ENCODE measurements around the gene CHSY1. TPM values are rescaled to one million over a fixed set of nuclear protein-coding genes. Genes with fewer than 3 reads are reported as not detected.

Gene CHSY1
- total and polyA plus RNA-seq, 7 experiments from 2014 or later: 0.78 to 47.0 (median 8.9) TPM

GRCh38 chr15:101168463-101168824 lies 83.4 kb downstream of the CHSY1 start:
- Mint-ChIP-seq H3K27ac (peak overlapping the region in 7 of 9 donors; percentile 5 to 96 (median 49)), H3K27me3 (no peaks in the 10 kb centered on the region), H3K4me1 (peaks cover 12 to 52% (median 20%) of the 10 kb centered on the region in 7 donors), H3K4me3 (peak overlapping the region in 8 of 10 donors; percentile 42 to 78 (median 58)), H3K36me3 (peaks cover 13 to 38% (median 22%) of the 10 kb centered on the region in 5 donors), H3K9me3 (peaks cover 0 to 40% (median 31%) of the 10 kb centered on the region in 11 donors)
- ChIA-PET CTCF (no interaction called here), POLR2A (no interaction called here)
- no peaks in the 10 kb centered on the region for H3K36me3 ChIP-seq (ENCODE audit: control insufficient read depth in 2 of 3, insufficient read depth in 3 of 3, low read length in 3 of 3)
- no peak overlapping the region for H3K4me3 ChIP-seq (ENCODE audit: low read length)
- intact Hi-C loops (cut with micrococcal nuclease): loop anchor here in 1 of 2 donors (5.0 kb wide), 2 partner anchors 39 to 41 kb away; no protein-coding TSS in a partner anchor
- ATAC-seq (no peak), DNase-seq (no peak)
- H3K27ac ChIP-seq (ENCODE audit: low read depth, low read length): no peak overlapping the region
- no peaks in the 10 kb centered on the region for H3K27me3 ChIP-seq (ENCODE audit: control insufficient read depth in 2 of 2, insufficient read depth in 2 of 2, low read length in 2 of 2)
- peaks cover 0 to 14% of the 10 kb centered on the region in 2 donors for H3K4me1 ChIP-seq (ENCODE audit: control insufficient read depth in 2 of 2, insufficient read depth in 2 of 2, low read length in 2 of 2)
- peaks cover 0 to 14% (median 0%) of the 10 kb centered on the region in 3 experiments for H3K9me3 ChIP-seq (ENCODE audit: control insufficient read depth in 2 of 3, low read length in 3 of 3)

DNA sequence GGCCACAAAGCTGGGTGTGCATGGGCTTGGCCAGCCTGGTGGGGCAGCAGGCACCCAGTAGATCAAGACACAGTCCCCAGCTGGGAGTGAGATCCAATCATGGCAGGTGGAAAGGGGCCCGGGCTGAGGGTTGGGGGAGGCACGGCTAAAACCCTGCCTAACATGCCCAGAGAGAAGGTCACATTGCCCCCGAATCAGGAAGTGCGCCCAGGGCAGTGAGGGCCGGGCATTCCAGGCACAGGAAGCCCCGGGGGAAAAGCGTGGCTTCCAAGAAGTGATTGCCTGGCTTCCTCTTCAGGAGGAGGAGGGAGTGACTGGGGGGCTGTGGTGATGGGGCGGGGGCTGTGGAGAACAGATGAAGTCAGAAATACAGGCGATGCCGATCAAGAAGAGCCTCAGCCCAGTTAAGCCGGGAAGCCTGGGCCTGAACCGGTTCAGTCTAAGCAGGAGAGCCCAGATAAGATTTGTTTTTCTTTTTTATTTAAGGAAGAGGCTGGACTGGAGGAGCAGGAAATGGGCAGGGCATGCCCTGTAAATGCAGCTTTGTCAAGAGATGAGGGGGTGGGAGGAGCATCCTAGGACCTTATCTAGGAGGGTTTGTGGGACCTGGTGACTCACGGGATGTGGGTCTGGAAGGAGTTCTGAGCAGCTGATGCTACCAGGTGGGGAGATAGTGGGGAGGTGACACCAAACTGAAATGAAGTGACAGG lies 83.9 kb downstream of the CHSY1 start:
- no peaks in the 10 kb centered on the region for H3K27me3 ChIP-seq (ENCODE audit: control insufficient read depth in 2 of 2, insufficient read depth in 2 of 2, low read length in 2 of 2)
- DNase-seq (peak in 4 of 9 donors; percentile 4 to 70 (median 12)), ATAC-seq (peak; percentile 81)
- H3K4me1 Mint-ChIP-seq: peaks cover 12 to 50% (median 20%) of the 10 kb centered on the region in 7 donors
- intact Hi-C loops (cut with micrococcal nuclease): loop anchor here in 1 of 2 donors (5.0 kb wide), 2 partner anchors 39 to 41 kb away; no protein-coding TSS in a partner anchor
- H3K36me3 Mint-ChIP-seq: peaks cover 13 to 39% (median 23%) of the 10 kb centered on the region in 5 donors
- CTCF ChIA-PET: no interaction called here
- H3K4me3 ChIP-seq (ENCODE audit: low read length): no peak overlapping the region
- H3K27ac ChIP-seq (ENCODE audit: low read depth, low read length): no peak overlapping the region
- no peaks in the 10 kb centered on the region for H3K36me3 ChIP-seq (ENCODE audit: control insufficient read depth in 2 of 3, insufficient read depth in 3 of 3, low read length in 3 of 3)
- peaks cover 0 to 42% (median 31%) of the 10 kb centered on the region in 11 donors for H3K9me3 Mint-ChIP-seq
- H3K4me1 ChIP-seq (ENCODE audit: control insufficient read depth in 2 of 2, insufficient read depth in 2 of 2, low read length in 2 of 2): peaks cover 0 to 14% of the 10 kb centered on the region in 2 donors
- POLR2A ChIA-PET: no interaction called here
- no peaks in the 10 kb centered on the region for H3K27me3 Mint-ChIP-seq
- peak overlapping the region in 8 of 9 donors; percentile 5 to 96 (median 49) for H3K27ac Mint-ChIP-seq
- peak overlapping the region; percentile 34 to 78 (median 53) for H3K4me3 Mint-ChIP-seq
- H3K9me3 ChIP-seq (ENCODE audit: control insufficient read depth in 2 of 3, low read length in 3 of 3): peaks cover 0 to 14% (median 0%) of the 10 kb centered on the region in 3 experiments

DNA sequence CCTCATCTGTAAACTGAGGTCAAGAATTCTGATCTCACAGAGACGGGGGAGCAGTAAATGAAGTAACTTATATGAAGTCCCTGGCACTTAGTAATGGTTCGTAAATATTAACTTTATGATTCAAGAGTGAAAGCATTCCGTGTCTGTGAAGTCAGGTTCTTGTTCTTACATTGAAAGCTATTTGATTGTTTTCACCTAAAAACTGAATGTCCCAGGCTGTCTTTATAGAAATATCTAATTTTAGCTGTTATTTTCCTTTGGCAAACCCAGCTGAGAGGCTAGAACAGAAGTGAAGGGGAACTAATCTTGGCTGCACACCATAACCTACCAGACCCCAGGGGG lies 84.5 kb downstream of the CHSY1 start:
- no peak overlapping the region for H3K27ac ChIP-seq (ENCODE audit: low read depth, low read length)
- CTCF ChIA-PET: no interaction called here
- H3K4me3 Mint-ChIP-seq: peak overlapping the region in 7 of 10 donors; percentile 20 to 78 (median 57)

DNA sequence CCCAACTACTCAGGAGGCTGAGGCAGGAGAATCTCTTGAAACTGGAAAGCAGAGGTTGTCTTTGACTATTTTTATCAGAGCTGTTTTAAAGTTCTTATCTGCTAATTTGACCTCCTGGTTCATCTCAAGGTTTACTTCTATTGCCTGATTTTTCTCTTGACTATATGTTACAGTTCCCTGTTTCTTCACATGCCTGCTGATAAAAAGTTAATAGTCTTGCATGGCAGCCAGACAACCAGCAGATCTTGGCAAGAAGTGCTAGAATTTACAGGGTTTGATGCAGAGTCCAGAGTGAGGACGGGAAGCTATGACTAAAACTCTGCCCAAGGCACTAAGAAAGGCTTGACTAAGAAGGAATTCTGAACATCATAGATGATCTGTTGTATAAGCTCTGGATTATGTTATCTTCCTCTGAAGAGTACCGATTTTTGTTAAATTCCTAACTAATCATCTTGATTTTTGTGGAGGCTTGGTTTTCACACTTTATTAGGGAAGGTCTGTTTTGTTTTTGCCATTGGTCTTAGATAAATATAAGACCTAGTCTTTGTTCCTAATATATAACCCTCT lies 85.9 kb downstream of the CHSY1 start:
- Histone ChIP-seq H3K27ac (ENCODE audit: low read depth, low read length) (no peak overlapping the region), H3K27me3 (ENCODE audit: control insufficient read depth in 2 of 2, insufficient read depth in 2 of 2, low read length in 2 of 2) (no peaks in the 10 kb centered on the region), H3K36me3 (ENCODE audit: control insufficient read depth in 2 of 3, insufficient read depth in 3 of 3, low read length in 3 of 3) (no peaks in the 10 kb centered on the region), H3K4me1 (ENCODE audit: control insufficient read depth in 2 of 2, insufficient read depth in 2 of 2, low read length in 2 of 2) (peaks cover 0 to 14% of the 10 kb centered on the region in 2 donors), H3K4me3 (ENCODE audit: low read length) (no peak overlapping the region), H3K9me3 (ENCODE audit: control insufficient read depth in 2 of 3, low read length in 3 of 3) (peaks cover 0 to 14% (median 0%) of the 10 kb centered on the region in 3 experiments)
- peaks cover 0 to 45% (median 31%) of the 10 kb centered on the region in 11 donors for H3K9me3 Mint-ChIP-seq
- peaks cover 13 to 45% (median 23%) of the 10 kb centered on the region in 5 donors for H3K36me3 Mint-ChIP-seq
- CTCF ChIA-PET: no interaction called here
- H3K27ac Mint-ChIP-seq: no peak overlapping the region
- no peak overlapping the region for H3K4me3 Mint-ChIP-seq
- intact Hi-C loops (cut with micrococcal nuclease): loop anchor here in 1 of 2 donors (5.0 kb wide), 2 partner anchors 39 to 41 kb away; no protein-coding TSS in a partner anchor
- POLR2A ChIA-PET: no interaction called here
- DNase-seq (no peak), ATAC-seq (no peak)
- peaks cover 12 to 54% (median 20%) of the 10 kb centered on the region in 7 donors for H3K4me1 Mint-ChIP-seq
- no peaks in the 10 kb centered on the region for H3K27me3 Mint-ChIP-seq

More for the DNA sequence above, 84.5 kb downstream of the CHSY1 start:
- Histone ChIP-seq H3K27me3 (ENCODE audit: control insufficient read depth in 2 of 2, insufficient read depth in 2 of 2, low read length in 2 of 2) (no peaks in the 10 kb centered on the region), H3K36me3 (ENCODE audit: control insufficient read depth in 2 of 3, insufficient read depth in 3 of 3, low read length in 3 of 3) (no peaks in the 10 kb centered on the region), H3K4me3 (ENCODE audit: low read length) (no peak overlapping the region), H3K4me1 (ENCODE audit: control insufficient read depth in 2 of 2, insufficient read depth in 2 of 2, low read length in 2 of 2) (peaks cover 0 to 14% of the 10 kb centered on the region in 2 donors), H3K9me3 (ENCODE audit: control insufficient read depth in 2 of 3, low read length in 3 of 3) (peaks cover 0 to 14% (median 0%) of the 10 kb centered on the region in 3 experiments)
- intact Hi-C loops (cut with micrococcal nuclease): loop anchor here in 1 of 2 donors (5.0 kb wide), 2 partner anchors 40 kb away; no protein-coding TSS in a partner anchor
- DNase-seq: no peak
- H3K36me3 Mint-ChIP-seq: peaks cover 13 to 39% (median 23%) of the 10 kb centered on the region in 5 donors
- no peaks in the 10 kb centered on the region for H3K27me3 Mint-ChIP-seq
- H3K27ac Mint-ChIP-seq: peak overlapping the region in 5 of 9 donors; percentile 38 to 96 (median 76)
- no peak for ATAC-seq
- peaks cover 12 to 48% (median 20%) of the 10 kb centered on the region in 7 donors for H3K4me1 Mint-ChIP-seq
- POLR2A ChIA-PET: no interaction called here
- H3K9me3 Mint-ChIP-seq: peaks cover 0 to 42% (median 31%) of the 10 kb centered on the region in 11 donors

GRCh38 chr15:101162701-101163483 lies 89.0 kb downstream of the CHSY1 start:
- ChIA-PET POLR2A (no interaction called here), CTCF (no interaction called here)
- Mint-ChIP-seq H3K4me3 (no peak overlapping the region), H3K36me3 (peaks cover 13 to 47% (median 23%) of the 10 kb centered on the region in 5 donors), H3K4me1 (peaks cover 7 to 51% (median 8%) of the 10 kb centered on the region in 7 donors), H3K27me3 (no peaks in the 10 kb centered on the region), H3K9me3 (peaks cover 0 to 45% (median 33%) of the 10 kb centered on the region in 11 donors), H3K27ac (no peak overlapping the region)
- Histone ChIP-seq H3K4me3 (ENCODE audit: low read length) (no peak overlapping the region), H3K36me3 (ENCODE audit: control insufficient read depth in 2 of 3, insufficient read depth in 3 of 3, low read length in 3 of 3) (no peaks in the 10 kb centered on the region), H3K27me3 (ENCODE audit: control insufficient read depth in 2 of 2, insufficient read depth in 2 of 2, low read length in 2 of 2) (no peaks in the 10 kb centered on the region), H3K9me3 (ENCODE audit: control insufficient read depth in 2 of 3, low read length in 3 of 3) (peaks cover 0 to 14% (median 0%) of the 10 kb centered on the region in 3 experiments), H3K27ac (ENCODE audit: low read depth, low read length) (no peak overlapping the region), H3K4me1 (ENCODE audit: control insufficient read depth in 2 of 2, insufficient read depth in 2 of 2, low read length in 2 of 2) (peaks cover 0 to 4% of the 10 kb centered on the region in 2 donors)
- ATAC-seq (no peak), DNase-seq (no peak)
- intact Hi-C loops (cut with micrococcal nuclease): no loop called here

DNA sequence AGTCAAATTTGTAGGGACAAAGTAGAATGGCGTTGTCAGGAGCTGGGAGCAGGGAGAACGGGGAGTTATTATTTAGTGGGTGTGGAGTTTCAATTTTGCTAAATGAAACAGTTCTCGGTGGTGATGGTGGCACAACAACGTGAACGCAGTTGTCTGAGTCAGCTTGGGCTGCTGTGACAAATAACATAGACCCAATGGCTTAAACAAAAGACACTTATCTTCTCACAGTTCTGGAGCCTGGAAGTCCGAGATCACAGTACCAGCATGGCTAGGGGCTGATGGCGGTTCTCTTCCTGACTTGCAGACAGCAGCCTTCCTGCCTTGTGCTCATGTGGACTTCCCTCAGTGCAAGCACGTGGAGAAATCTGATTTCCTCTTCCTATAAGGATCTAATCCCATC lies 90.2 kb downstream of the CHSY1 start:
- Mint-ChIP-seq H3K4me3 (peak overlapping the region in 1 of 10 donors; percentile 58), H3K4me1 (peaks cover 0 to 42% (median 0%) of the 10 kb centered on the region in 7 donors), H3K27ac (peak overlapping the region in 1 of 9 donors; percentile 82), H3K9me3 (peaks cover 0 to 37% (median 30%) of the 10 kb centered on the region in 11 donors), H3K27me3 (no peaks in the 10 kb centered on the region), H3K36me3 (peaks cover 9 to 40% (median 19%) of the 10 kb centered on the region in 5 donors)
- Histone ChIP-seq H3K36me3 (ENCODE audit: control insufficient read depth in 2 of 3, insufficient read depth in 3 of 3, low read length in 3 of 3) (no peaks in the 10 kb centered on the region), H3K9me3 (ENCODE audit: control insufficient read depth in 2 of 3, low read length in 3 of 3) (peaks cover 0 to 14% (median 0%) of the 10 kb centered on the region in 3 experiments), H3K4me1 (ENCODE audit: control insufficient read depth in 2 of 2, insufficient read depth in 2 of 2, low read length in 2 of 2) (no peaks in the 10 kb centered on the region), H3K4me3 (ENCODE audit: low read length) (no peak overlapping the region), H3K27me3 (ENCODE audit: control insufficient read depth in 2 of 2, insufficient read depth in 2 of 2, low read length in 2 of 2) (no peaks in the 10 kb centered on the region), H3K27ac (ENCODE audit: low read depth, low read length) (no peak overlapping the region)
- ChIA-PET POLR2A (no interaction called here), CTCF (no interaction called here)
- no peak for ATAC-seq
- no peak for DNase-seq
- intact Hi-C loops (cut with micrococcal nuclease): no loop called here

Data from naive thymus-derived CD4-positive, alpha-beta T cell (primary cell).